ENCODE measurements around the gene RIMS1.

RIMS1 gene

DNA sequence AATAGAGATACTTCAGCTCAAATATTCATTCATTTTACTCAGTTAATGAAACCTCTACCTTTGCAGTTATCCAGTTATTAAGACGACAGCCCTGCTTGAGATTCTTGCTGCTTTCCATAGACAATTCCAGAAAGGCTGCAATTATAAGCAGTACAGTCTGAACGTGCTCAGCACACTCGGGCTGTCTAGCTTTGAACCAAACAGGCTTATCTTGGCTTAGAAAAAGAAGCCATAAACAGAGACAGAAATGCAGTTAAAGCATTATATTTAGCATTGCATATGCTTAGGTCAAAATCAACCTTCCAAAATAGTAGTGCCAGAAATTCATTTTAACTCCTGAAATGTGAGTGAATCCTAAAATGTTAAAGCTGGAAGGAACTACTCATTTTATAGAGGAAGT lies 531.4 kb downstream of the RIMS1 start:
- DNase-seq, result no peak

DNA sequence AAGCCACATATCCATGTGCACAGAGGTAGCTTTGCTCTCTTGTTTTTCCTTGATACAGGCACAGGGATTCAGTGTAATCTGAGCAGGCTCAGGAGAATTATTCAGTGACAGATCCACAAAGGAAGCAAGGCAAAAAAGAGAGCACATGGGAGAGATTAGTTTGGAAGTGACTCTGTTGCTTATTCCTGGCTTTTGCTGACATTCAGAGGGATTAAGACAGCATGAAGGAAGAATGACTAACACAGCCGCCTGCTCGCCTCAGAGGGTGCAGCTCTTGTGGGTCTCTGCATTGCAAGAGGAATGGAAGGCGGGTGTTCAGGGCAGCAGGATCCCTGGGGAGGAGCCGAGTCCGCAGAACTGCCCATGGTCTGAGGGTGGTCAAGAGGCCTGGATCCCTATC lies 532.1 kb downstream of the RIMS1 start:
- peak; percentile 95 for DNase-seq

DNA sequence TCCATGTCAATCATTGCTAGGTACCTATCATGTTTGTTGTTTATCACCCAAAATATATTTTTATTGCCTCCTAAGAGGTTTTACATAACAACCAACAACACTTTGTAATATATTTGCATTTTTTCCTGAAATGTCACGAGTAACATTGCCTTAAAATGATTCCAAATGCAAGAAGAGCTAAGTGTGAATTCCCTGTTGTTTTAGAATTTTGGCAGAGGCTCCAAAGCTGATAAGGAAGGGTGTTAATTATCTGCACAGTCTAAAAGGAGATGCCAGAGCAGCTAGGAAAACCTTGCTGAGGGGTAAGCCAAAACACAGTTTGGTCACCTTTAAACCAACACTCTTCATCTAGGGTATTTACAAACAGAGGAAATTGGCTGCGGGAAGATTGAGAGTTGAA lies 533.6 kb downstream of the RIMS1 start:
- no peak for DNase-seq

DNA sequence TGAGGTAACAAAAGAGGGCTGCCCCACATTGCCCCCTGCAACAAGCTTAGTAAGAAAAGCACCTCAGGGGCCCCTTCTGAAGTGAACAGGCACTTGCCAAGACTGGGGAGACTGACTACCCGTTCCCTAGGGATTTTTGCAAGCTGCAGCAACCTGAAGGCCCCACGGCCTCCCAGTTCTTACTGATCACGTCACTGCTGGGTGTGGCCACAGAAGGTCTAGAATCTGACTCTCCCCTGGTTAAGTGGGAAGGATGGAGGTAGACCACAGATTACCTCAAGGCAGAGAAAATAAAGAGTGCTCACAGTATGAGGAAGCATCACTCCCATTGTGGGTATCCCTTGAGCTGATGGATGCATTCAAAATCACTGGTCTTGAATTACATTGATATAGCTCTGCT lies 534.1 kb downstream of the RIMS1 start:
- DNase-seq, result no peak

DNA sequence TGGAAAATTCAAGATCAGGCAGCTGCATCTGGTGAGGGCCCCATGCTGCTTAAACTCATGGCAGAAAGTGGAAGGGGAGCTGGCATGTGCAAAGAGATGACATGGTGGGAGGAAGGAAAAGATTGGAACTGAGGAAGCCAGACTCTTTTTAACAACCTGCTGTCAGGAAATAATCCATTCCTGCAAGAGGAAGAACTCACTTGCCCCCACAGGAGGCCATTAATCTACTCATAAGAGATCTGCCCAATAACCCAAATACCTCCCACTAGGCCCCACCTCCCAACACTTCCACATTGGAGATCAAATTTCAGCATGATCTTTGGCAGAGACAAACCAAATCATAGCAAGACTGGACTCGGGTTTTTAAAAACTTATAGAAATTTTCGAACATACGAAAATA lies 535.0 kb downstream of the RIMS1 start:
- DNase-seq, result peak; percentile 40

DNA sequence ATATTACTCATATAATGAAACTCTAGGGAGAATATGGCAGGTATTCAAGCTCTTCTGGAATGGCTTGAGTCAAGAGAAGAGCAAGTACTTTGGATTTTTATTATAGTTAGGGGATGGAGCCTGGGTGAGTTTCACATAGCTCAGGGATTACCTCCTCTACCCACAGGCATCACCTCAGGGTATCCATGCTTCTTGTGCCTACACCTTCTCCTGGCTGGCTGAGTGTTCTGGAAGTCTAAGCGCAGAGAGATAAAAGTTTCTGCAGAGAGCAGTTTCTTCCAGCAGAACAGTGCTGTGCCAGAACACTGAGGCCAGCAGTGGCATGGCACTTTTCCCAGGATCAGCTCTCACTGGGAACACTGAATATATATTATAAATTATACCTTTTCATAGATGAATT lies 535.8 kb downstream of the RIMS1 start:
- DNase-seq, result peak; percentile 71

DNA sequence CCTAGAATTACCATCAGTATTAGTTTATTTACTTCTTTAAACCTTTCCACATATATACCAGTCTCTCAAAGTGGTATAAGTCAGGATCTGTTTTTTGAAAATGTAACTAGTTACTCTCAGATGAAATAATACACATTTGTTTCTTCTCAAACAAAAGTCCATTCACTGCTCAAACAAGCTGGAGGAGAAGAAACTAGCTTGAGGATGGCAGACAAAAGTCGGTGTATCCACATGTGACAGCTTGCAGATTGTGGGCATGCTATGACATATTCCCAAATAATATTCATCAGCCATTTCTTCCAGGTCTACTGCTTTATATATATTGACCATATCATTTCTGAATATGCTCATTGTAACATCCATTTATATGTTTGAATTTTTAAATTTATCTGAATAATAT lies 538.1 kb downstream of the RIMS1 start:
- no peak for DNase-seq

DNA sequence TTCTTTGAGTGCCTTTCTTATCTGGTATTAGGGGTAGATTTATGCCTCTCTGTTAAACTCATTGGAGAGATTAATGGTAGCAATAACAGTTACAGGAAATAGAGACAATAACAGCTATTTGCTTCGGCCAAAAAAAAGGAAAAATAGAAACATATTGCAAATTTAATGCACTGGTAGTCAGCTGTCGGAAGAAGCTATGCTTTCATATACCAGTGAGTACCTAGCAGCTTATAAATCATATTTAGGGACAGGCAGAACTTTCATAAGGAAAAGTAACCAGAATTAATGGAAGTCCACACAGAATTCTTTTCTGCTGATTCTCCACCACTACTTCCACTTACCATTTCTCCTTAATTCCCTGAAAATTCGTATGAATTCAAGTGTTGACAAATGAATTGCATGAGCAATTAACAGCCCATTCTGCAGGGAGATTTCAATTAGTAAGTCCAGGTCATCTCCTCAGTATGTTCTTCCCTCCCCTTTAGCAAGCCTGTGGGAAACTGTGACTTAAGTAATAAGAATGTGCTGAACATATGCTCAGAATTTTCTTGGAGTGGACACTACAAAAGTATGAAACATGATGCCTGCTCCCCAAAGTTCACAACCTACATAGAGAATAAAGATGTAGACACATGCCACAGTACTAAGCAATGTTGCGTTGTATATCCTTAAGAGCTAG lies 538.8 kb downstream of the RIMS1 start:
- DNase-seq, result peak; percentile 99

DNA sequence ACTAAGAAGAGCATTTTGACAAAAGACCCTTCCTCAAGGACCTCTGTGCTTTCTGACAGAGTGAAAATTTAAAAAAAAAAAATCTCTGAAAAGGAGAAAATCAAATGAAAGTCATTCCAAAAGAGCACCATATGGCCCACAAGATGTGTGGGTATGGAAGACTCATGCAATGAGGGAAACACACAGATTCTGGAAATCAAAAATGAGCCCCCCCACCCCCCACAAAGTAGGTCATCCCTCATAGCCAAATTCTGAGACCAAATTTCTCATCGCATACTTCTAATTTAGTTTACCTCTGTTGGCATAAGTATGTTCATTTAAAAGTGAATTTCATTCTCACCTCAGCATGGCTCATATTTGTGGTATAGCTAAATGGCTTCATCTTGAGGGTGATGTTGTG lies 554.3 kb downstream of the RIMS1 start:
- no peak for DNase-seq

DNA sequence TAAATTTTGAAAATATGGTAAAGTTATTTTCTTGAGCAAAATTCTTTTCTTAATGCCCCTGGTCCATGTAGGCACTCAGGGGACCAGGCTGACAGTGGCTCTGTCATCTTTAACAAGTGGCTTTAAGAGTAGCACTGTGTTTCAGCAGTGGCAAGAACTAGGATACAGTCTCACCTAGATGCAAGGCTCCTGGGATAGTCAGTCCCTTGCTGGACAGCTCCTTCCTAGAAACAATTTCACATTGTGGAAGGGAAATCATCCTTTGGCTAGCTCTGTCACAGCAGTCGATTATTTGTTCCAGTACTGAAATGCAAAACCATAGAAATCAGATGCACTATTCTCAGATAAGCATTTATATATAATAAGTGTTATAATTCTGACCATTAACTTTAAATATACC lies 560.1 kb downstream of the RIMS1 start:
- DNase-seq, result no peak

All from fibroblast of skin of right biceps (primary cell).